ENCODE measurements around the gene PTCHD1. TPM values are rescaled to one million over a fixed set of nuclear protein-coding genes. Genes with fewer than 3 reads are reported as not detected.

The PTCHD1 gene
- polyA plus RNA-seq, 4 donors, result 0.09 to 0.22 TPM; not detected in 2

DNA sequence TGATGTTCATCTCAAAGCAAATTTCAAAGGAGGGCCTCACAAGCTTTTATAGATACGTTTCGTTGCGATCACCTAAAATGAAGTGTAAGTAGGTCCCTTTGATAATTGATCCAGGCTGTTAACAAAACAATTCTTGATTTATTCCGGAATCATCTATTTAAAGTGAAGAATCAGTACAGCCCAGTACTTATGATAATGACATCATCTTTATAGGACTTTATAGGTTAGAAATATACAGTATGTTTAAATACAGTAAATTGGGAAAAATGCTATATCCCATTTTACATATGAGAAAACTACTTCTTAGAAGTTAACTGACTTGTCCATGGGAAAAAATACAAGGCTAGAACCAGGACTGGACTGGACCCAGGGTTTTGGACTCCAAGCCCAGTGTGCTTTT lies 3.7 kb downstream of the PTCHD1 start:
- H3K4me3 ChIP-seq (ENCODE audit: low read depth in 1 of 3, low read length in 3 of 3), result no peak overlapping the region
- no peak for FAIRE-seq
- no peaks in the 10 kb centered on the region for H3K9me3 ChIP-seq (ENCODE audit: control insufficient read depth in 2 of 2, insufficient read depth in 1 of 2, low read depth in 1 of 2, low read length in 1 of 2)
- H3K27me3 ChIP-seq (ENCODE audit: control insufficient read depth in 3 of 3, insufficient read depth in 3 of 3, low read length in 3 of 3), result peaks cover 3 to 28% (median 7%) of the 10 kb centered on the region in 3 donors
- WGBS, 3 donors, result 84 to 93% (median 93%) methylated on average over 4 of the region's 4 CpGs
- no peak overlapping the region for H3K27ac ChIP-seq (ENCODE audit: low read depth in 1 of 3, low read length in 2 of 3)
- no peak for DNase-seq
- no peaks in the 10 kb centered on the region for H3K36me3 ChIP-seq (ENCODE audit: control insufficient read depth in 3 of 3, insufficient read depth in 2 of 3, low read depth in 1 of 3, low read length in 3 of 3)
- H3K4me1 ChIP-seq (ENCODE audit: control insufficient read depth in 3 of 3, insufficient read depth in 2 of 3, low read depth in 1 of 3, low read length in 2 of 3), result no peaks in the 10 kb centered on the region

DNA sequence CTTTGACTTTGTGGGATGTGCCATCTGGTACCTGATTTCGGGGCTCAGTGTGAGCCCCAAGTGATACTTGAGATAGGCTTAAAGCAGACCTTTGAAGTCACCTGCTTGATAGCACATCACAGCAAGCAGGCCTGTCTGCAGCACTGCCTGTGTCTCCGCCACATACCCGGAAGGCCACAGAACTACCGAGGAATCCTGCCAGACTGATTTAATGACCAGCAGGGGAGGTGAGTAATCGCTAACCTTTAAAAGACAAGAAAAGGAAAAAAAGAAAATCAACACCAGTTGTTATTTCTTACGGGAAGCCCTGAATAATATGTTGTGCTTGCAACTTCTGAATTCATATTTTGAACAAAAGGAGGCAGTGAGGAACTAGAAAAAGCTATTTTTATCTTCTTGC lies 6.8 kb downstream of the PTCHD1 start:
- Histone ChIP-seq H3K27me3 (ENCODE audit: control insufficient read depth in 3 of 3, insufficient read depth in 3 of 3, low read length in 3 of 3) (peaks cover 0 to 6% (median 0%) of the 10 kb centered on the region in 3 donors), H3K27ac (ENCODE audit: low read depth in 1 of 3, low read length in 2 of 3) (no peak overlapping the region), H3K4me1 (ENCODE audit: control insufficient read depth in 3 of 3, insufficient read depth in 2 of 3, low read depth in 1 of 3, low read length in 2 of 3) (no peaks in the 10 kb centered on the region), H3K4me3 (ENCODE audit: low read depth in 1 of 3, low read length in 3 of 3) (no peak overlapping the region), H3K36me3 (ENCODE audit: control insufficient read depth in 3 of 3, insufficient read depth in 2 of 3, low read depth in 1 of 3, low read length in 3 of 3) (no peaks in the 10 kb centered on the region), H3K9me3 (ENCODE audit: control insufficient read depth in 2 of 2, insufficient read depth in 1 of 2, low read depth in 1 of 2, low read length in 1 of 2) (no peaks in the 10 kb centered on the region)
- 26 to 60% (median 45%) methylated on average over 6 of the region's 6 CpGs for WGBS, 3 donors
- DNase-seq, result no peak
- no peak for FAIRE-seq

DNA sequence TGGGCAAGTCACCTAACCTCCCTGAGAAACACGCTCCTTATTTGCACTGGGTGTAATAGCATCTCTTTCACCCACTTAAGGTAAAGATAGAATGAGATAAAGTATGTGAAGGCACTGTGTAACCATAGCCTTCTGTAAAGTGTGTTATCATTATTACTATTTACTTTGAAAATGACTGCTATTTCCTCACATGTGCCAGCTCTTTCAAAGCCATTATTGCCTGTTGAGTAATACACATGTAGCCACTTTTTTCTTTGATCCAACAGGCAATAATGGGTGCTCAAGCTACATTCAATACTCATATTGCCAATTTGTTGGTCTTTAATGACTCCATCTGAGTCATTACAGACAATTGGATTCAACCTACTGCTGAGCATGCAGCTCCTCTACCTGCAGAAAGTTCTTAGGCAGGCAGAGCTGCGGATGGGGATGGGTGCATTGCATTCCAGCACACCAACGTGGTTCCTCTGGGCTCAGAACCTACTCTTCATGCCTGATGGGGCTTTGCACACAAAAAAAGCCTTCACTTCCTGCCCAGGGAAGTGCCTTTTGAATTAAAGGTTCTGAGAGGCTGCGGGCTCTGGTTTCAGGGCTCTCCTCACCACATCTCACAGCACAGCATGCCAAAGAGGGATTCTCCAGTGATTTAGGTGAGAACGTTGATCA lies 9.7 kb downstream of the PTCHD1 start:
- DNase-seq (peak in 1 of 2 donors; percentile 17), FAIRE-seq (no peak)
- WGBS, 3 donors, result 19 to 53% (median 38%) methylated on average over 5 of the region's 5 CpGs
- no peaks in the 10 kb centered on the region for H3K36me3 ChIP-seq (ENCODE audit: control insufficient read depth in 3 of 3, insufficient read depth in 2 of 3, low read depth in 1 of 3, low read length in 3 of 3)
- H3K27ac ChIP-seq (ENCODE audit: low read depth in 1 of 3, low read length in 2 of 3), result no peak overlapping the region
- H3K9me3 ChIP-seq (ENCODE audit: control insufficient read depth in 2 of 2, insufficient read depth in 1 of 2, low read depth in 1 of 2, low read length in 1 of 2), result no peaks in the 10 kb centered on the region
- no peaks in the 10 kb centered on the region for H3K4me1 ChIP-seq (ENCODE audit: control insufficient read depth in 3 of 3, insufficient read depth in 2 of 3, low read depth in 1 of 3, low read length in 2 of 3)
- H3K27me3 ChIP-seq (ENCODE audit: control insufficient read depth in 3 of 3, insufficient read depth in 3 of 3, low read length in 3 of 3), result peaks cover 0 to 2% (median 0%) of the 10 kb centered on the region in 3 donors
- no peak overlapping the region for H3K4me3 ChIP-seq (ENCODE audit: low read depth in 1 of 3, low read length in 3 of 3)

DNA sequence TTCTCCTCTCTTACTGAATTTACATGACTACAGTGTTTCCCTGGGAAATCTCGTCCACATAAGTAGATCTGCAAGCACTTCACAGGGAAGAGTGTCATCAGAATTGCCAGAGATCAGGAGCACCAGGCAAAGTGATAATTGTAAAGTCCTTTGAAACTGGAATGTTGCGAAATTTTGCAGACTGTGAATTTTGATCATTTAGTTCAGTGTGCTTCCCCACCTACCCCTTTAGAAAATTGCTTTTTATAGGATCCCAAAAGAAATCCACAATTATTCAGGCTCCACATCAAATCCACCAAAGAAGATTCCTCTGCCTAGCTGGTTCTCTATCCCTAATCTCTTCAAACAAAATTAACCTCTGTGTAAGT lies 10.2 kb downstream of the PTCHD1 start:
- 25 to 76% (median 34%) methylated on average over 2 of the region's 2 CpGs for WGBS, 3 donors
- Histone ChIP-seq H3K9me3 (ENCODE audit: control insufficient read depth in 2 of 2, insufficient read depth in 1 of 2, low read depth in 1 of 2, low read length in 1 of 2) (no peaks in the 10 kb centered on the region), H3K4me3 (ENCODE audit: low read depth in 1 of 3, low read length in 3 of 3) (no peak overlapping the region), H3K36me3 (ENCODE audit: control insufficient read depth in 3 of 3, insufficient read depth in 2 of 3, low read depth in 1 of 3, low read length in 3 of 3) (no peaks in the 10 kb centered on the region), H3K27ac (ENCODE audit: low read depth in 1 of 3, low read length in 2 of 3) (no peak overlapping the region), H3K4me1 (ENCODE audit: control insufficient read depth in 3 of 3, insufficient read depth in 2 of 3, low read depth in 1 of 3, low read length in 2 of 3) (no peaks in the 10 kb centered on the region), H3K27me3 (ENCODE audit: control insufficient read depth in 3 of 3, insufficient read depth in 3 of 3, low read length in 3 of 3) (peaks cover 0 to 2% (median 0%) of the 10 kb centered on the region in 3 donors)
- DNase-seq (no peak), FAIRE-seq (no peak)

DNA sequence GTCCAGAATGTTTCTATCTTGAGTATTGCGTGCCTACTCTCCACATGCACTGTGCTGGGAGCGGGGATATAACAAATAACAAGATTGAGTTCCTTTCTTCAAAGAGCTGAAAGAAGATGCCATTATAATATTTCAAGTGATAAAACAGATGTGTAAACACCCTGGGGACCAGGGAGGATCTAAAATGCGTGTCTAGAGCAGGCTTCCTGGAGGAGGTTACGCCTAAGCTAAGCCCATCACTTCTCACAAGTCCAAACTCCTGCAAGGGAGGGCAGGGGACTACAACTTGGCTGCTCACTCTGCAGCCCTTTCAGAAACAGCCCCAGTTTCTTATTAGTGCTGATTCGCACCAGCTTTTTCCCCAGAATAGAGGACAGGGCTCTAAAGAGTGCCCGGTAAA lies 21.5 kb downstream of the PTCHD1 start:
- Histone ChIP-seq H3K36me3 (ENCODE audit: control insufficient read depth in 3 of 3, insufficient read depth in 2 of 3, low read depth in 1 of 3, low read length in 3 of 3) (no peaks in the 10 kb centered on the region), H3K4me3 (ENCODE audit: low read depth in 1 of 3, low read length in 3 of 3) (no peak overlapping the region), H3K27me3 (ENCODE audit: control insufficient read depth in 3 of 3, insufficient read depth in 3 of 3, low read length in 3 of 3) (no peaks in the 10 kb centered on the region), H3K9me3 (ENCODE audit: control insufficient read depth in 2 of 2, insufficient read depth in 1 of 2, low read depth in 1 of 2, low read length in 1 of 2) (no peaks in the 10 kb centered on the region), H3K27ac (ENCODE audit: low read depth in 1 of 3, low read length in 2 of 3) (no peak overlapping the region), H3K4me1 (ENCODE audit: control insufficient read depth in 3 of 3, insufficient read depth in 2 of 3, low read depth in 1 of 3, low read length in 2 of 3) (no peaks in the 10 kb centered on the region)
- no peak for DNase-seq
- no peak for FAIRE-seq
- WGBS, 3 donors, result 75 to 87% (median 81%) methylated on average over 6 of the region's 6 CpGs

GRCh38 chrX:23364416-23364815 lies 29.8 kb downstream of the PTCHD1 start:
- Histone ChIP-seq H3K4me3 (ENCODE audit: low read depth in 1 of 3, low read length in 3 of 3) (no peak overlapping the region), H3K27ac (ENCODE audit: low read depth in 1 of 3, low read length in 2 of 3) (no peak overlapping the region), H3K36me3 (ENCODE audit: control insufficient read depth in 3 of 3, insufficient read depth in 2 of 3, low read depth in 1 of 3, low read length in 3 of 3) (no peaks in the 10 kb centered on the region), H3K27me3 (ENCODE audit: control insufficient read depth in 3 of 3, insufficient read depth in 3 of 3, low read length in 3 of 3) (no peaks in the 10 kb centered on the region), H3K4me1 (ENCODE audit: control insufficient read depth in 3 of 3, insufficient read depth in 2 of 3, low read depth in 1 of 3, low read length in 2 of 3) (no peaks in the 10 kb centered on the region), H3K9me3 (ENCODE audit: control insufficient read depth in 2 of 2, insufficient read depth in 1 of 2, low read depth in 1 of 2, low read length in 1 of 2) (no peaks in the 10 kb centered on the region)
- FAIRE-seq (no peak), DNase-seq (no peak)
- 84 to 94% (median 86%) methylated on average over 3 of the region's 3 CpGs for WGBS, 3 donors

DNA sequence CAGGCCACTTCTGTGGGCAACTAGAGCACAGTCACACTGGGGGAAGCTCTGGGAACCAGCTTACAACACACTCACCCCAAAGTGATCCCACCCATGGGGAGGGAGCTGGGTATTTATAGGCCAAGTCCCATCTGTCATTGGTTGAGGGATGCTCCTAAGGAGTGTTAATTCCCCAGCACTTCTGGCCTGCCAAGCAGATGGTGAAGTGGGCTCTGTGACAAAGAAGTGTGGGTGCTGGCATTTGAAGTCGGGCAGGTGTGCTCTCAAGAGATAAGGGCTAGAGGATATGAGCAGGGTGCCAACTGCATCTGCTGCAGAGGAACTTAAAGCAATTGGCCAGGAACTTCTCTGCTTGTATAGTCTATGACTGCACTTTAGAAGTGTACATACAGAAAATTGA lies 30.9 kb downstream of the PTCHD1 start:
- Histone ChIP-seq H3K27ac (ENCODE audit: low read depth in 1 of 3, low read length in 2 of 3) (no peak overlapping the region), H3K27me3 (ENCODE audit: control insufficient read depth in 3 of 3, insufficient read depth in 3 of 3, low read length in 3 of 3) (no peaks in the 10 kb centered on the region), H3K4me3 (ENCODE audit: low read depth in 1 of 3, low read length in 3 of 3) (no peak overlapping the region), H3K36me3 (ENCODE audit: control insufficient read depth in 3 of 3, insufficient read depth in 2 of 3, low read depth in 1 of 3, low read length in 3 of 3) (no peaks in the 10 kb centered on the region), H3K9me3 (ENCODE audit: control insufficient read depth in 2 of 2, insufficient read depth in 1 of 2, low read depth in 1 of 2, low read length in 1 of 2) (no peaks in the 10 kb centered on the region), H3K4me1 (ENCODE audit: control insufficient read depth in 3 of 3, insufficient read depth in 2 of 3, low read depth in 1 of 3, low read length in 2 of 3) (no peaks in the 10 kb centered on the region)
- DNase-seq, result peak in 1 of 2 donors; percentile 2
- FAIRE-seq, result no peak
- WGBS, 3 donors, result 14 to 35% (median 18%) methylated on average over 1 of the region's 1 CpG

DNA sequence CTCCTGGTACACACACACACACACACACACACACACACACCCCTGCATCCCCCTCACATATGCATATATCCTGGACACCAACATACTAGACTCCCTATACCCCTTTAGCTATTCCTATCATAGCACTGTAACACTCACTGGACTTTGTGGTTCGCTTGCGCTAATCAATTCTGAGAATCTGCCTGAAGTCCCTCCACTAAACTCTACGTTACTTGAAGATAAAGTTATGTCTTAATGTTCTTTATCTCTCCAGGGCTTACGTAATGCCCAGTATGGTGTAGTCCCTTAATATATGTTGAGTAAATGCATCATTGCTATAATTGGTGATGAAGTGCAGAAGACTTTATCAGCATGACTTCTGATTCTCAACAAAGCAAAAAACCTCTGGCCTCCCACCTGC lies 32.3 kb downstream of the PTCHD1 start:
- Histone ChIP-seq H3K27me3 (ENCODE audit: control insufficient read depth in 3 of 3, insufficient read depth in 3 of 3, low read length in 3 of 3) (no peaks in the 10 kb centered on the region), H3K4me1 (ENCODE audit: control insufficient read depth in 3 of 3, insufficient read depth in 2 of 3, low read depth in 1 of 3, low read length in 2 of 3) (no peaks in the 10 kb centered on the region), H3K9me3 (ENCODE audit: control insufficient read depth in 2 of 2, insufficient read depth in 1 of 2, low read depth in 1 of 2, low read length in 1 of 2) (no peaks in the 10 kb centered on the region), H3K36me3 (ENCODE audit: control insufficient read depth in 3 of 3, insufficient read depth in 2 of 3, low read depth in 1 of 3, low read length in 3 of 3) (no peaks in the 10 kb centered on the region), H3K4me3 (ENCODE audit: low read depth in 1 of 3, low read length in 3 of 3) (no peak overlapping the region), H3K27ac (ENCODE audit: low read depth in 1 of 3, low read length in 2 of 3) (no peak overlapping the region)
- FAIRE-seq (no peak), DNase-seq (no peak)
- 80 to 83% (median 81%) methylated on average over 4 of the region's 4 CpGs for WGBS, 3 donors

DNA sequence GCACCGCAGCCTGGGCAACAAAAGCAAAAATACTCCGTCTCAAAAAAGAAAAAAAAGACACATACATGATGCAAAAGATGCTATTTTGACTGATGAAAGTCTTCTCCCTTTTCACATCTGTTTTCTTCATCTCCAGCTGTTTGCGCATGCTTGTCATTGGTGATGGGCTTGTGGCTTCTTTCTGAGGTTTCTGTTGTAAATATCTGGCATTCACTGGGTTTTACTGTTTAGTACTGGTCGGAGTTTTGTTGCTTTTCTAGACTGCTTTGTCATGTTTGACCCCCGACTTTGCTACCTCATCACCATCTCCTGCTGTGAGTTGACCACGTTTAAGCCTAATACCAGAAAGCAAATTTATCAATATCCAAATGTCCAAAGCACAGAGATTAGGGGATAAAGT lies 34.4 kb downstream of the PTCHD1 start:
- H3K27me3 ChIP-seq (ENCODE audit: control insufficient read depth in 3 of 3, insufficient read depth in 3 of 3, low read length in 3 of 3), result no peaks in the 10 kb centered on the region
- no peaks in the 10 kb centered on the region for H3K9me3 ChIP-seq (ENCODE audit: control insufficient read depth in 2 of 2, insufficient read depth in 1 of 2, low read depth in 1 of 2, low read length in 1 of 2)
- FAIRE-seq, result no peak
- WGBS, 3 donors, result 58 to 72% (median 72%) methylated on average over 6 of the region's 6 CpGs
- H3K36me3 ChIP-seq (ENCODE audit: control insufficient read depth in 3 of 3, insufficient read depth in 2 of 3, low read depth in 1 of 3, low read length in 3 of 3), result no peaks in the 10 kb centered on the region
- H3K4me3 ChIP-seq (ENCODE audit: low read depth in 1 of 3, low read length in 3 of 3), result no peak overlapping the region
- H3K4me1 ChIP-seq (ENCODE audit: control insufficient read depth in 3 of 3, insufficient read depth in 2 of 3, low read depth in 1 of 3, low read length in 2 of 3), result no peaks in the 10 kb centered on the region
- DNase-seq, result no peak
- no peak overlapping the region for H3K27ac ChIP-seq (ENCODE audit: low read depth in 1 of 3, low read length in 2 of 3)
